Nucleus accumbens (tissue), 56 donors: ENCODE measurements around the gene CRLF1.

Experiments
- DNase-seq, 56 donors: peaks; one replicate each; lab custom pipeline; 2025; lab: John Stamatoyannopoulos, UW

CRLF1 gene

GRCh38 chr19:18571564-18572344, 34.8 kb downstream of the CRLF1 start, which contains the start of gene UBA52:
TSS of gene UBA52 (plus strand) at chr19:18571857. CDS start at chr19:18573301, 1,444 bp downstream.
- DNase-seq, result peak; percentile 82 to 98 (median 94)

DNA sequence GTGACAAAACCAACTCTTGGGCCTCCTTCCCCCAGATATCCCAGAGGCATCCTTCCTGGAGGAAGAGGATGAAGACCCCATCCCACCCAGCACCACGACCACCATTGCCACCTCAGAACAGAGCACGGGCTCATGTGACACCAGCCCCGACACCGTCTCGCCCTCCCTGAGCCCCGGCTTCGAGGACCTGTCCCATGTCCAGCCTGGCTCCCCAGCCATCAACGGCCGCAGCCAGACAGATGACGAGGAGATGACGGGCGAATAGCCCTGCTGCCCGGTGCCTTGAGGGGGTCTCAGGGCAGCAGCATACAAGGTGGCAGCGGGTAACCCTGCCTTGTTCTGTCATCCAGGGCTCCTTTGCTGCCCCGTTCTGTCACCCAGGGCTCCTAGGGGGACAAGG, 38.2 kb downstream of the CRLF1 start:
- no peak for DNase-seq

DNA sequence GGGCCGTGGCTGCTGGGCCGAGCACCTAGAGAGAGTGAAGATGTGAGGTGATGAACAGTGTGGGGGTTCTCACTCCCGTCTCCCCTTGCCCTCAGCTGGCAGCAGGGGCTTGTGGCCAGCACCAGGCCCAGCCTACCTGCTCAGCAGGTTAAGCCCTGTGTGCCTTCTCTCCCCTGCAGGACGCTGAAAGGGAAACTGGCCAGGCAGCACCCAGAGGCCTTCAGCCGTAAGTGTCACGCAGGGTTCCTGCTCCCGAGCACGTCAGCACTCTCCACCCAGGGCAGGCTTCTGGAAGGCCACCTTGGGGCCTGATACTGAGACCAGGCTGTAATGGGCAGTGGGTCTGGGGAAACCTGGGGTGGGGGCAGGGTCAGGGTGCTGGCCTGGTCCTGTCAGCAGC, 39.6 kb downstream of the CRLF1 start:
- DNase-seq, result no peak

DNA sequence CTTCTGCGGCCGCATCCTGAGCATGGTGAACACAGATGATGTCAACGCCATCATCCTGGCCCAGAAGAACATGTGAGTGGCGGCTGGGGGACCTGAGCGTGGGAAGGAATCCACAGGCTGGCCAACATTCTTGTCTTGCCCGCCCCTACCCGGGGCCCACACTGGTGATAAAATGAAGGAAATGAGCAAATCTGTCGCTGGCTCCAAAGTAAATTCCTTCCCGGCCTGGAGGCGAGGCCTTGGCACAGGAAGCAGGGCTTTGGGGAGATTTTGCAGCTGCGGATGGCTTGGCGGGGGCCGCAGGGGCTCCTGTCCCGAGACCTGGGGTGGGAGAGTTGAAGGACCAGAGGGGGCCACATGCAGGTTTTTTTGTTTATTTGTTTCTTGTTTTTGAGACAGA, 44.5 kb downstream of the CRLF1 start:
- no peak for DNase-seq

DNA sequence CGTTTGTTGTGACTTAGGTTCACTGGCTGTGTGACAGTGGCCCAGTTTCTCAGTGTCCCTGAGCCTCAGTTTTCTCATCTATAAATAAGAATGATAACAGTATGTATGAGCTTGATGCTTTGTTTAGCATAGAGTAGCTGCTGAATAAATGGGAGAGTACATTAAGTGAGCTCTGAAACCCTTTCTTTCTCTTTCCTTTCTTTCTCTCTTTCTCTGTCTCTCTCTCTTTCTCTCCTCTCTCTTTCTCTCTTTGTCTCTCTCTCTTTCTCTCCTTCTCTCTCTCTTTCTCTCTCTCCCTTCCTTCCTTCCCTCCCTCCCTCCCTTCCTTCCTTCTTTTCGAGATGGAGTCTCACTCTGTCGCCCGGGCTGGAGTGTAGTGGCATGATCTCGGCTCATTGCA, 46.9 kb downstream of the CRLF1 start:
- no peak for DNase-seq

DNA sequence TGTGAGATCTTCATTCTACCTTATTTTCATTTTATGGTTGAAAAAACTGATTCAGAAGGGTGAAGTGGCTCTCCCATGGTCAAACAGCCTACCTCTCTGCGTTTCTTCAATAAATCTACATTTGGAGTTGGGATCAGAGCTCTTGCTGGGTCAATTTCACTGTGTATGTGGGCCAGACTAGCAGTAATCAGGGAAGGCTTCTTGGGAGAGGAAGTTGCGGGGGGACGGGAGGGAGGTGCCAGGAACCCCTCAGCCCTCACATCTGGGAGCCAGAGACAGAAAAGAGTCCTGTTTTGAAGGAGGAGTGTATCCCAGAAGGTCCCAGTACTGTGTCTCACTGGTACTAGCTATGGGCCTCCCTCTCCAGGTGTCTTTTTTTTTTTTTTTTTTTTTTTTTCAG, 48.0 kb downstream of the CRLF1 start:
- DNase-seq, result no peak

DNA sequence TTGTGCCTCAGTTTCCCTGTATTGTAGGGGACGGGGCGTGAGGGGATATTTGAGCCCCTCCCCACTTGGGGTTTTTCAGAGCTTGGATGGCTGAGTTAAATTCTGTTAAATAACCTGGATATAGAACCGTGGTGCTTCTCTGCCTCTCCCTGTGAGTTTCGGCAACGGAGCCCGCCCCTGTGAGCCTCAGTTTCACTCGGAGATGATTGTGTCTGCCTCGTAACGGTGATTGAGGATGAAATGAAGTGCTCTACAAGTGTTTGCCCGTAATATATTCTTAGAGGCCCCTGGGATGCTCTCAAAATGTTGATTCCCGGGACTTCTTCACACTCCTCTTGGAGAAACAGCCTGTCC, 48.4 kb downstream of the CRLF1 start:
- peak in 2 of 56 donors; percentile 13 to 46 for DNase-seq

- DNase-seq, result peak; percentile 37 to 99 (median 93)
Measured at GRCh38 chr19:18557411-18558201, 49.0 kb downstream of the CRLF1 start, which contains the start of gene KXD1. TSS of gene KXD1 (plus strand) at chr19:18557870. CDS start at chr19:18562057, 4,187 bp downstream.

DNA sequence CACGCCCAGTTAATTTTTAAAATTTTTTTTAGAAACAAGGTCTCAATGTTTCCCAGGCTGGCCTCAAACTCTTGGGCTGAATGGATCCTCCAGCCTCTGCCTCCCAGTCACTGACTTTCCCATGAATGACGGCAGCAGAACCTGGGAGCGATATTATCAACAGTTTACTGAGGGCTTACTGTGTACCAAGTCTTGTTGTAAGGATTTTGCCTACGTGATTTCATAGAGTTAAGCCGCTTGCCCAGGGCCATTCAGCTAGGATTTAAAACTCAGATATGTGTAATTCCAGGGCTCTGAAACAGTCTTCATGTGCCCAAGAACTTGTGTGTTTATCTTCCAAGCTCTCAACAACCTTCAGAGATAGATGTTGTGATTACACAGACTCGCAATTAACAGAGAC, 55.0 kb downstream of the CRLF1 start:
- DNase-seq, result no peak

GRCh38 chr19:18543814-18544475, 62.7 kb downstream of the CRLF1 start:
- DNase-seq, result peak in 27 of 56 donors; percentile 11 to 60 (median 32)
